Erythroblast (primary cell): ENCODE results near the gene FLYWCH1.
A peak's percentile ranks its signal among the peaks of the same experiment; 100 is the strongest.

Experiments
- DNase-seq, 2 experiments: peaks; one replicate each; lab custom pipeline; 2025; lab: John Stamatoyannopoulos, UW
- GATA1 ChIP-seq: IDR thresholded peaks from 2 replicates; pipeline ENCODE4 v1.6.1; 2011; ENCODE audit warnings: low read depth, mild to moderate bottlenecking, control low read depth, low read length, moderate library complexity
- POLR2A ChIP-seq: IDR thresholded peaks from 2 replicates; pipeline ENCODE4 v1.6.1; 2011; ENCODE audit warnings: mild to moderate bottlenecking, low read length

FLYWCH1 gene, protein sequence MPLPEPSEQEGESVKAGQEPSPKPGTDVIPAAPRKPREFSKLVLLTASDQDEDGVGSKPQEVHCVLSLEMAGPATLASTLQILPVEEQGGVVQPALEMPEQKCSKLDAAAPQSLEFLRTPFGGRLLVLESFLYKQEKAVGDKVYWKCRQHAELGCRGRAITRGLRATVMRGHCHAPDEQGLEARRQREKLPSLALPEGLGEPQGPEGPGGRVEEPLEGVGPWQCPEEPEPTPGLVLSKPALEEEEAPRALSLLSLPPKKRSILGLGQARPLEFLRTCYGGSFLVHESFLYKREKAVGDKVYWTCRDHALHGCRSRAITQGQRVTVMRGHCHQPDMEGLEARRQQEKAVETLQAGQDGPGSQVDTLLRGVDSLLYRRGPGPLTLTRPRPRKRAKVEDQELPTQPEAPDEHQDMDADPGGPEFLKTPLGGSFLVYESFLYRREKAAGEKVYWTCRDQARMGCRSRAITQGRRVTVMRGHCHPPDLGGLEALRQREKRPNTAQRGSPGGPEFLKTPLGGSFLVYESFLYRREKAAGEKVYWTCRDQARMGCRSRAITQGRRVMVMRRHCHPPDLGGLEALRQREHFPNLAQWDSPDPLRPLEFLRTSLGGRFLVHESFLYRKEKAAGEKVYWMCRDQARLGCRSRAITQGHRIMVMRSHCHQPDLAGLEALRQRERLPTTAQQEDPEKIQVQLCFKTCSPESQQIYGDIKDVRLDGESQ

DNA sequence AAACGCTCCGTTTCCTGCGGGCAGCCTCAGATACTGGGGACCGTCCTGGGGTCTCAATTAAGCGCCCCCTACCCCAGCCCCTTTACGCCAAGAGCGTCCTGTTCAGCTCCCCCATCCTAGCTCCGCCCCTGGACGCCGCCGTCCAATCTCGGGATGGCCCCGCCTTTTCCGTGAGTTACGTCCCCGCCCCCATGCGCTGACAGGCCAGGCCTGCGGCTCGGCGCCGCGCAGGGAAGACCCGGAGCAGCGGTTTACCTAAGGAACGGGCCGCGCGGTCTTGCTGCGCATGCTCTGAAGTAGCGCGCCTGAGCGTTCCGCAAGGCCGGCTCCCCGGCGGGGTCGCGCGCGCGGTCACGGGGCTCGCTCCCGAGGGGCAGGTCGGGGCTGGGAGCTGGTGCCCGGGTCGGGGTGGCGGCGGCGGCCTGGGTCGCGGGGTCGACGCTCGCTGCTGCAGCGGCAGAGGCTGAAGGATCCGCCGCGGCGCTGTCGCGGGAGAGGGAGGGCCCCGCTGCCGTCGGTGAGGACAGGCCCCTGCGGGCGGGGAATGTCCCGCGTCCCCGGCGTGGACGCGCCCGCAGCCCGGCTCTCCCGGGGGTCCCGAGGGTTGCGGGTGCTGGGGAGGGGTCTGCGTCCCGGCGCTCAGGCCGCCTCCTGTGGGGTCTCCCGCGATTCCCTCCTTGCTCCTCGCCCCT is at the start of gene FLYWCH1:
Gene FLYWCH1 (plus strand): TSS at position 294 of the 692 bp plus-strand sequence. CDS start 17,755 bp downstream, outside the sequence.
- peak; percentile 99 for DNase-seq
- TF ChIP-seq GATA1 = no peak
- peak; percentile 66 for TF ChIP-seq POLR2A

DNA sequence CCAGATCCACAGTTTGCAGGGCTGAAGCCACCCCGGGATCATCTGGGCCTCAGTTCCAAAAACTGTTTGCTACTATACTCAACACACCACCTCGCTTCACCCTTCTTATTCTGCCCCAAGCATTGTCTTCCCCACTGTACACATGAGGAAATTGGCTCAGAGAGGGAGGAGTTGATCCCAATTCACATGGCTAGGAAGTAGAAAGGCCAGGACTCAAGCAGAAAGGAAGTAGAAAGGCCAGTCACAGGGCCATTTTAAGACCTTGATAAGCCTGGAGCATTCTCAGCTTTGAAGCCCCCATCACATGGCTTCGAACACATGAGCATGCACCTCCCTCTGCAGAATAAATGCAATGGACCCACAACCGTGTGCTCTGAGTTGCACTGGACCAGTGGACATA is 46.1 kb upstream of the FLYWCH1 start:
- no peak for DNase-seq
- TF ChIP-seq GATA1 (no peak), POLR2A (no peak)

DNA sequence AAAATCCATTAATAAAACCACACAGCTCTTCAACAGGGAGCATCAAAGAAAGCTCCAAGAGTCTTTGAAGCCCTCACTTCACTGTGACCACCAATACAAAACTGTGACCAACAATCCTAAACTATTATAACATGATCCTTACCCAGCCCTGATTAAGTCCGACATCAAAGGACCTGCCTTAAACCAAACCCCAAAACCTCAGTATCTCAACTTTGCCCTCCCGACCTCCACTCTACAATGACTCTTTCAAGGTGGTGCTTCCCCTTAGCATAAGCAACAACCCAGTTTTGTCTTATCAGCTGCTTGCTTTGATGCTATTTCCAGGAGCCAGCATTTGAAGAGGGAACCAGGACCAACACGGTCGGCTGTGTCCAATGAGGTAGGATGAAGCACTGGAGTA is 45.3 kb upstream of the FLYWCH1 start:
- no peak for DNase-seq
- TF ChIP-seq POLR2A = no peak
- TF ChIP-seq GATA1 = no peak

DNA sequence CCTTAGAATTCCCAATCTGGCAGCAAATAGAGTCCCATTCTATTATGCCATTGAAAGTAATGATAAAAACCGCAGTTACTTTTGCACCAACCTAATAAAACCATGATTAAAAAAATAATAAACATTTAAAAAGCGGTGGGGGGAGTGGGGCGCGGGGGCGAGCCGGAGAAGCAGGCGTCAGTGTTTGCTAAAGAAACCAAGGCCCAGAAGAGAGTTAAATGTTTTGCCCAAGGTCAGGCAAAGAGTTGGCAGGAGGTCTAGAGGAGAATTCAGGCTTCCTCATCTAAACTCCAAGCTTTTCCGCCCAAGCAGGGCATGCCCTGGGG is 44.1 kb upstream of the FLYWCH1 start:
- no peak for DNase-seq
- TF ChIP-seq POLR2A (no peak), GATA1 (no peak)

DNA sequence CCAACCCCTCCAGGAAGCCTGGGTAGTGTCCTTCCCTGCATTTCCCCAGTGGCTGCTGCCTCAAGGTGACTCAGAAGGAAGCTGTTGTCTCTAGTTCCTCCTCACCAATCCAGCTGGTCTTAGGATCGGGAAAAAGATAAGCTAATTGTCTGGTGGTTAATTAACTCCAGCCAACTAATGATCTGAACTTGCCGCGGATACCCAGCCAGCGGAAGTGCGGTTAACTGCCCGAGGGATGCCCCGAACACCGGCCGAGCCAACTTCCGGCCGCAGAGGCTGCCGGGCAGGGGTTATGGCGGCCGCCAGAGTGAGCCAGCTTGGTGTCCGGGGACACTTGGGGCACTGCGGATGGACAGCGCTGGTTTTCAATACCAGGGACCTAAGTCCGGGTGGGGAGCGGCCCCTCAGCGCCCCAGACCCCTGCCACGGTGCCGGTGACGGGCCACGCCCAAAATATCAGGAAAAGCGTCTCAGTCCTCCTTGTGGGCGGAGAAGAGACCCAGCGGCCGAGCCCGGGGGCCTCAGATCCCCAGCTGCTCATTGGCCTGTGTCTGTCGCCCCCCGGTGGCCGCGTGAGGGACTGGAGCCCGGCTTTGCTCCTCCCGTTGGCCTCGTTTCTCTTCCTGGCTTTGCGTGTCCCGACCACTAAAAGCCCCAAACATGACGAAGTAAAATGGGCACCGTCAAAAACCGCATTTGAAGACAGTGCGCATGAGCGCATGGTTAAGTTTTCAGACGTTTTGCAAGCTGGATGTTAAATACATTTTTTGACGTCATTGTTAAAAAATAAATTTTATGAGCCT is 43.5 kb upstream of the FLYWCH1 start:
- DNase-seq = peak; percentile 93 to 94
- peak; percentile 84 for TF ChIP-seq POLR2A
- TF ChIP-seq GATA1 = no peak

DNA sequence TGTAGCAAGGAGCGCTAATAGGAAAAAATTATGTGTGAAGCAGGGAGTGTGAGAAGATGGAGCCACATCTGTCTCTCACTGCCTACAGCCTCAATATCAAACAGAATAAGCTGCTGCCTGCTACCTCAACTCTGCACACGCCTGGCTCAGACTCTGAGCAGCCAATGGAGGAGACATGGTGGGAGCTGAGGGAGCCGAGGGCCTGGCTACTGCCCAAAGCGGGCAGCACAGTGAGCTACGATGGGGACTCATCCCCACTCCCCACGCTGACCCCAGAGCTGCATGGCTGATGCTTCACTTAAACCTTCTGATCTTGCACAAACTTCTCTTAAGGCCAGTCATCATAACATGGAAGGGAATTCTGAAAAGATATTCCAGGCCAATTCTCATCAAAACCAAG is 39.8 kb upstream of the FLYWCH1 start:
- no peak for DNase-seq
- TF ChIP-seq GATA1 (no peak), POLR2A (no peak)

DNA sequence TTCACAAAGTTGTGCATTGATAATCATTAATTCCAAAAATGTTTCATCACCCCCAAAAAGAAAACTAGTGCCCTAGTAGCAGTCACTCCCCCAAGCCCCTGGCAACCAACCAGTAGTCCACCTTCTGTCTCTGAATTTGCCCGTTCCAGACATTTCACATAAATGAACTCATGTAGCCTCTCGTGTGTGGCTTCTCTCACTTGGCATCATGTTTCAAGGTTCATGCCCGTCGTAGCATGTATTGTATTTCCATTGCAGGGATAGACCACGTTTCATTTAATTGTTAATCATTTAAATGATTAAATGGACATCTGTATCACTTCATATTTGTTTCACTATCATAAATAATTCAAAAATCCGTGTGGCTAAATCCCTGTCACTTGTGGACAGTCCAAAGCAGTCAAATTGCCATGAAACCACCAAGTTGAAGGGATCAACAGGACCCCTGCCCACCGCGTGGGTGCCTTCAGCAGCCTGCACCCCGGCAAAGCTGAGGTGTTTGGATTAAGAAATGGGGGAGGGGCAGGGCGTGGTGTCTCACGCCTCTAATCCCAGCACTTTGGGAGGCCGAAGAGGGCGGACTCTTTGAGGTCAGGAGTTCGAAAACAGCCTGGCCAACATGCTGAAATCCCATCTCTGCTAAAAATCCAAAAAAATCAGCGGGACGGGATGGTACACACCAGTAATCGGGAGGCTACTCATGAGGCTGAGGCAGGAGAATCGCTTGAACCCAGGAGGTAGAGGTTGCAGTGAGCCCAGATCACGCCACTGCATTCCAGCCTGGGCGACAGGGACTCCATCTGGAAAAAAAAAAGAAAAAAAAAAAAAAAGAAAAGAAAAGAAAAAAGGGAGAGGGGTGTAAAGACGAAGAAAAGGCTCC is 37.5 kb upstream of the FLYWCH1 start:
- TF ChIP-seq POLR2A (no peak), GATA1 (no peak)

DNA sequence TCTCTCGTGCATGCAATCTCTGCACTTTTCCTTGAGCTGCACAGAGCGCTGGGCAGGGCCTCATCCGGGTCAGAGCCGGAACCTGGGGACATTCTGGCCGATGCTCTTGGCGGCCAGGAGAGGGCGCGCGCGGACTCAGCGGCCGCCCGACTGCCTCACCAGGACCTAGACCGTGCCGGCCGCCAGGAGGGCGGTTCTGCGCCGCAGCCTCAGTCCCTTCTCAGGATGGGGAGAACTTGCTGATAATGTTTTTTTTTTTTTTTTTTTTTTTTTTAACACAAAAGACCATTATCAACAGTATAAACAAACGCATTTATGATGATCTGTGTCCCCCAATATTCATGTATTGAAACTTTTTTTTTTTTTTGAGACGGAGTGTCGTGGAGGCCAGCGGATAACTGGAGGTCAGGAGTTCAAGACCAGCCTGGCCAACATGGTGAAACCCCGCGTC is 36.8 kb upstream of the FLYWCH1 start:
- peak; percentile 86 to 92 for DNase-seq
- TF ChIP-seq POLR2A = no peak
- TF ChIP-seq GATA1 = no peak

More for the DNA sequence above, 37.5 kb upstream of the FLYWCH1 start:
- DNase-seq = no peak

DNA sequence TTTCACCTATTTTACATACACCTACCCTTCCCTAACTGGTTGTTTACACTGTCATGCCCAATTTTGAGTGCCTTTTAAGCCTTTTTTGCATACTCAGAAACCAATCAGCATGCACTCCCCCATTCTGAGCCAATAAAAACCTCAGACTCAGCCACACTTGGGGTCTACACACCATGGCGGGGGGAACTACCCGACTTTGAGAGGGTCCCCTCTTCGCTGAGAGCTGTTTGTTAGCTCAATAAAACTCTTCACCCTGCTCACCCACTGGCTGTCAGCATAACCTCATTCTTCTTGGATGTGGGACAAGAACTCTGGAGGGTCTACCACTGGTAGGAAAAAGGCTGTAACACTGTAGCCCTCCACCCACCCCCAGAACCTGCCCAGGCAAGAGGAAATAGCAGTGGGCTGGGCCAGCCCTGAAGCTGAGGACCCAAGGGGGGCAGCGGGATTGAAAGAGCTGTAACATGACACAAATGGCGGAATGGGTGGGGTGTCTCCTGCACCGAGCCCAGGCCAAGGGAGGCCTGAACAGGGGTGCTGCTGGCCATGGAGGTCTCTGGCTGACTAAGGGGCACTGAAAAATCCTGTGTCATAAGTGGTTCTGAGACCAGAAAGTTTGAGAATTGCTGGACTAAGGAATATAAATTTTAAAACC is 31.8 kb upstream of the FLYWCH1 start:
- TF ChIP-seq POLR2A (no peak), GATA1 (no peak)
- DNase-seq = no peak

DNA sequence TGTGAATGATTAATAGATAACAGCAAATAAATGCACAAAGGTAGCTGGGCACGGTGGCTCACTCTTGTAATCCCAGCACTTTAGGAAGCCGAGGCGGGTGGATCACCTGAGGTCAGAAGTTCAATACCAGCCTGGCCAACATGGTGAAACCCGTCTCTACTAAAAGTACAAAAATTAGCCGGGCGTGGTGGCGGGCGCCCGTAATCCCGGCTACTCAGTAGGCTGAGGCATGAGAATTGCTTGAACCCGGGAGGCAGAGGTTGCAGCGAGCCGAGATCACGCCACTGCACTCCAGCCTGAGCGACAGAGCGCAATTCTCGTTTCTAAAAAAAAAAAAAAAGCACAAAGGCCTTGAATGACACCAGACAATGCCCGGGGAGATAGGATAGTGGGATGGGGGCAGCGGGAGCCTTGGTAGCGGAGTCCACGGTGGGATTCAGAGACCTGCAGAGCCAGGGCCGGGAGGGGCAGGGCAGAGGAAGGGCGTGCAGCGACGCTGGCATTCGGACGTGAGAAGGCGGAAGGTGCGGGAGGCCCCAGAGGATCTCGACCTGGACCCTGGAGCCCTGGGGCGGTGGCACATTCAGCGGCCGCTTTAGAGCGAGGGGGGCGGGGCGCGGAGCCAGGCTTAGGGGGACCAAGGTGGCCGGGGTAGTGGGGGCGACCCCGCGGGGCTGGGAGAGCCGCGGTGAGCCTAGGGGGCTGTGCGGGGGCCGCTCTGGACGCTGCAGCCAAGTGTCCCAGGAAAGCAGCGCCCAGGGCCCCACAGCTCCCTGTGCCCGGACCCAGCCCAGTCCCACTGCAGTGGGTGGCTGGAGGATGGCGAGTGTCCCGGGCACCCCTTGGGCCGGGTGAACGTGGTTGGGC is 29.7 kb upstream of the FLYWCH1 start:
- TF ChIP-seq POLR2A (no peak), GATA1 (no peak)
- peak in 1 of 2 experiments; percentile 44 for DNase-seq

DNA sequence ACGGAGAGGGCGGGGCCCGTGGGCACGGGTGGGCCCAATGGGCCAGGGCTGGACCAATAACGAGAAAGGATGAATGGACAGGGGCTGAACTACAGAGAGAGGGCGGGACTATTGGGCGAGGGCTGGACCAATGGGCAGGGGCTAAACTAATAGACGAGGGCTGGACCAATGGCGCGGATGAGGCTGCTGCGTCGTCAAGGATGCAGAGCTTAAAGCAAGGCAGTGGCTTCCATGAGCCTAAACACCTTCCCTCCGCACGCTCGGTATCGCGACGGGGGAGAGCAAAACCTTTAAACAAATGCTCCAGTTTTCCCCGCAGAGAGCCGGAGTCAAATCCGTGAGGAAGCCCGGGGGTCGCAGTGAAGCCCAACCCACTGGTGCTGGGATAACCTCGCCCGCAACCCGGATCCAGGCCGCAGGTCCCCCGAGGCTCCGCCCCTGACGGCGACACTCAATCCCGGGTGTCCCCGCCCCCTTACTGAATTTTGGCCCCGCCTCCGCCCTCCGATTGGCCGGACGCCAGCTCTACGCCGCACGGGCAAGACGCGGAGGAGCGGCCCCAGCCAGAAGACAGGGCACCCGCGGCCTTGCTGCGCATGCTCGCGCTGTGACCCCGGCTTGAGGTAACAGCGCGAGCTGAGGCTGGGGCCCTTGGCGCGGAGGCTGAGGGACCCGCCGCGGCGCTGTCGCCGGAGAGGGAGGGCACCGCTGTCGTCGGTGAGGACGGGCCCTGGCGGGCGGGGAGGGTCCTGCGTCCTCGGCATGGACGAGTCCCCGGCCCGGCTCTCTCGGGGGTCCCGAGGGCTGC is 28.9 kb upstream of the FLYWCH1 start, which contains the start of gene FLYWCH2:
Gene FLYWCH2 (plus strand): TSS at position 566 of the 808 bp plus-strand sequence. CDS start 13,235 bp downstream, outside the sequence.
- TF ChIP-seq GATA1 (no peak), POLR2A (peak; percentile 49)
- DNase-seq = peak; percentile 97 to 98
